ENCODE results near the gene OPCML. TPM values are rescaled to one million over a fixed set of nuclear protein-coding genes. Genes with fewer than 3 reads are reported as not detected.

OPCML gene
- total and polyA plus RNA-seq, 7 donors, result 0.01 to 0.80 (median 0.07) TPM; not detected in 4

DNA sequence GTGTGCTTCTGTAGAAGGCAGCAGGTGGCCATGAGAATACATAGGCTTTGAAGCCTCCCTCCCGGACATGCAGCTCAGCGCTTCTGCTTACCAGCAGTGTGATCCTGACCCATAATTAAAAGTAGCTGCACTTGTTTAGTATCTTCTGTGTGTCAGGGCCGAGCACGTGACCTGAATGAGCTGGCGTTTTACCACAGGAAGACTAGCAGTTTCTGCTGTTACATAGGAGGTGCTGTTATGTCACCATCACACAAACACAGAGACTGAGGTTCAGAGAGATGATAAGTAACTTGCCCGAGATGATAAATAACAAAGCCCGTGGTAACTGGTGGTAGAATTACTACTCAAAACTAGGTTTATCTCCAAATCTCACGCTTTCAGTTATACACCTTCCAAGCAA, 329.5 kb downstream of the OPCML start:
- H3K4me3 ChIP-seq, result no peak overlapping the region
- TF ChIP-seq CTCF (IDR thresholded peaks at IDR 0.05), result no peak
- no peaks in the 10 kb centered on the region for H3K27me3 ChIP-seq (ENCODE audit: insufficient read depth in 3 of 3, low read length in 2 of 3)
- no peaks in the 10 kb centered on the region for H3K36me3 ChIP-seq (ENCODE audit: insufficient read depth in 1 of 2, low read depth in 1 of 2)
- ATAC-seq, result no peak
- WGBS, 3 donors, result 75 to 84% (median 78%) methylated on average over 8 of the region's 8 CpGs
- no peak overlapping the region for H3K27ac ChIP-seq
- no peaks in the 10 kb centered on the region for H3K9me3 ChIP-seq
- DNase-seq, result no peak
- intact Hi-C loops (cut with DNase I), result no loop called here
- no peaks in the 10 kb centered on the region for H3K4me1 ChIP-seq

GRCh38 chr11:133198438-133198837, 333.9 kb downstream of the OPCML start:
- ATAC-seq (no peak), DNase-seq (no peak)
- no peaks in the 10 kb centered on the region for H3K4me1 ChIP-seq
- H3K4me3 ChIP-seq, result no peak overlapping the region
- no peak overlapping the region for H3K27ac ChIP-seq
- intact Hi-C loops (cut with DNase I), result no loop called here
- no peaks in the 10 kb centered on the region for H3K9me3 ChIP-seq
- peaks cover 0 to 7% (median 3%) of the 10 kb centered on the region in 3 donors for H3K27me3 ChIP-seq (ENCODE audit: insufficient read depth in 3 of 3, low read length in 2 of 3)
- 66 to 69% (median 68%) methylated on average over 5 of the region's 5 CpGs for WGBS, 3 donors
- H3K36me3 ChIP-seq (ENCODE audit: insufficient read depth in 1 of 2, low read depth in 1 of 2), result no peaks in the 10 kb centered on the region
- no peak for TF ChIP-seq CTCF (IDR thresholded peaks at IDR 0.05)

DNA sequence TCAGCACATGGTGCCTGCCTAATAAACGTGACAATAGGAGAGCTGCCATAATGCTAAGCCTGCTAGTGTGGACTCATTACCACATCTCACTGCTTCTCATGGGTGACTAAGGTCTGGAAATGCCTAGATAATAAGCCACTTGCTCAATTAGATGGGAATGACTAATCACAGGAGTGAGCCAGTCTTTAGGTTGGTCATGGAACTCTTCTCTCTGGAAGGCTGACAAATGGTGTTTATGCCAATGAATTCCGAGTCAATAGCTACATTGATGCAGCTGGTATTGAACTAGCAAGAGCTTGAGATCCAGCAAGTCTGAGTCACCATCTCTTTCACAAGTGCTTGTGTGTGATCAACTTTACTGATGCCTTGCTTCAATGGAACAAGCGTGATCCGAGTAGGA, 334.9 kb downstream of the OPCML start:
- Histone ChIP-seq H3K27ac (no peak overlapping the region), H3K4me1 (no peaks in the 10 kb centered on the region), H3K36me3 (ENCODE audit: insufficient read depth in 1 of 2, low read depth in 1 of 2) (no peaks in the 10 kb centered on the region), H3K27me3 (ENCODE audit: insufficient read depth in 3 of 3, low read length in 2 of 3) (peaks cover 0 to 7% (median 3%) of the 10 kb centered on the region in 3 donors), H3K4me3 (no peak overlapping the region), H3K9me3 (no peaks in the 10 kb centered on the region)
- TF ChIP-seq CTCF (IDR thresholded peaks at IDR 0.05), result no peak
- DNase-seq (no peak), ATAC-seq (no peak)
- 70 to 71% (median 71%) methylated on average over 4 of the region's 4 CpGs for WGBS, 3 donors
- intact Hi-C loops (cut with DNase I), result no loop called here

DNA sequence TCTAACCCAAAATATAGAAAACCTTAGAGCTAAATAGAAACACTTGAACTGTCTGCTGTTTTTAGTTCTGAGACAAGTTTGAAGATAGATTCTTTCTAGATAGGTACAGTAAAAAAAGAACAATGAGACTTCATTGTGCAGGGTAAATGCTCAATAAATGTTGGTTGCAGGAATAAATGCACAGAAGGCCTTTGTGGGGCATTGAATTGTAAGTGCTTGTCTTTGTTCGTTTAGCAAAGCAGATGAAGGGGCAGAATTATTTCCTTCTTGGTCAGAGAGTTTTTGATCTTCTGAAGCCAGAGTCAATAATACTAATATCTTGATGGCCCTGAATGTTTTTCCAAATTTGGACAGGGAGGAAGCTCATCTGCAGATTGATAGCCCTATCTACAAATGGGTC, 340.4 kb downstream of the OPCML start:
- ATAC-seq (no peak), DNase-seq (no peak)
- Histone ChIP-seq H3K36me3 (ENCODE audit: insufficient read depth in 1 of 2, low read depth in 1 of 2) (no peaks in the 10 kb centered on the region), H3K9me3 (no peaks in the 10 kb centered on the region), H3K27ac (no peak overlapping the region), H3K4me1 (no peaks in the 10 kb centered on the region), H3K4me3 (no peak overlapping the region), H3K27me3 (ENCODE audit: insufficient read depth in 3 of 3, low read length in 2 of 3) (peaks cover 0 to 7% (median 7%) of the 10 kb centered on the region in 3 donors)
- intact Hi-C loops (cut with DNase I), result no loop called here
- no peak for TF ChIP-seq CTCF (IDR thresholded peaks at IDR 0.05)
- WGBS, 3 donors, result 78 to 83% (median 79%) methylated on average over 1 of the region's 1 CpG

- intact Hi-C loops (cut with DNase I), result no loop called here
- Histone ChIP-seq H3K4me3 (no peak overlapping the region), H3K27ac (no peak overlapping the region), H3K4me1 (no peaks in the 10 kb centered on the region), H3K9me3 (no peaks in the 10 kb centered on the region), H3K27me3 (ENCODE audit: insufficient read depth in 3 of 3, low read length in 2 of 3) (peaks cover 0 to 2% (median 0%) of the 10 kb centered on the region in 3 donors), H3K36me3 (ENCODE audit: insufficient read depth in 1 of 2, low read depth in 1 of 2) (no peaks in the 10 kb centered on the region)
- no peak for ATAC-seq
- no peak for DNase-seq
- WGBS, 3 donors, result 18 to 23% (median 20%) methylated on average over 2 of the region's 2 CpGs
- TF ChIP-seq CTCF (IDR thresholded peaks at IDR 0.05), result no peak
Measured at GRCh38 chr11:133181667-133182066, 350.6 kb downstream of the OPCML start.

Data from psoas muscle (tissue), 8 donors.